Stimulated activated CD4-positive, alpha-beta T cell treated with anti-CD3 and anti-CD28 coated beads, TNF-alpha, amount 100 ng/mL, for 24 hours (primary cell): ENCODE data around the gene RPS4Y1.

Experiments used
- DNase-seq, 3 experiments: peaks; one replicate each; pipeline ENCODE4 v3.0.0-alpha.2; 2020; ENCODE audit warnings: low read depth in 3 of 3

The RPS4Y1 gene

DNA sequence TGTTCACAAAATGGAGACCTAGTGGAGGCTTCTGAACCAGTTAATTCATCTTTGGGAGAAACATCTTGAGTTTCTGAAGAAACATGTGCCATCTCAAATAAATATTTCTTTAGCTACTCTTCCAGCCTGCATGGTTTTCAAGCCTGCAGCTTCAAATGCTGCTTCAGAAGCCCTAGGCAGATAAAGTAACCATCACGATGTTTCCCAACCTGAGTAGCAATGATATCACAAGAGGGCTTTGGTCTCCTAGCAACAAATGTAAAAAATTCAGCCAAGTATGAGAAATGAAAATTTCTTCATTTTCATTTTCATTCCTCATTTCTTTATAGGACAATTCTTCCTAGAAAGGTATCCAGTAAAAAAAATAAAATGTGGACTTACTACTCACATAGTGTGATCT lies 42.2 kb downstream of the RPS4Y1 start:
- DNase-seq = no peak

GRCh38 chrY:2885880-2886279 lies 44.5 kb downstream of the RPS4Y1 start:
- DNase-seq = no peak

DNA sequence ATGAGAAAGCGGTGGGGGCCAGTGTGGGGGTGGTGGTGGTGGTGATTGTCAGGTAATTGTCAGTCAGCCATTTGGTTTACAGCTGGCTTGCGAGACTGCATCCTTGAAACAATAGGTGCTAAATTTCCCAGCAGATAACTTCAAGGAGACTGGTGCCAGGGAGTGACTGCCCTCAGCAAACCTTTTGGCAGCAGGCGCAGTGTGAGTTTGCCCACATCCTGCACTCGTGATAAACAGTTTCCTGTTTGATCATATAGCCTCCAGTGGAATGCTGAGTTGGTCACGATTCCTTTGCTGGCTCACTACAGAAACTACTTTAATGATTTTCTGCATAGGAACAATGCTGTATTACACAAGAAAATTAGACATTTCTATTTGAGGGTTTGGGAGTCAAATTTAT lies 46.0 kb downstream of the RPS4Y1 start:
- DNase-seq = peak in 1 of 3 experiments; percentile 15

- DNase-seq = peak in 1 of 3 experiments; percentile 4
Observed at GRCh38 chrY:2887955-2888354, 46.6 kb downstream of the RPS4Y1 start.

GRCh38 chrY:2893471-2893870 lies 52.1 kb downstream of the RPS4Y1 start:
- DNase-seq = no peak

DNA sequence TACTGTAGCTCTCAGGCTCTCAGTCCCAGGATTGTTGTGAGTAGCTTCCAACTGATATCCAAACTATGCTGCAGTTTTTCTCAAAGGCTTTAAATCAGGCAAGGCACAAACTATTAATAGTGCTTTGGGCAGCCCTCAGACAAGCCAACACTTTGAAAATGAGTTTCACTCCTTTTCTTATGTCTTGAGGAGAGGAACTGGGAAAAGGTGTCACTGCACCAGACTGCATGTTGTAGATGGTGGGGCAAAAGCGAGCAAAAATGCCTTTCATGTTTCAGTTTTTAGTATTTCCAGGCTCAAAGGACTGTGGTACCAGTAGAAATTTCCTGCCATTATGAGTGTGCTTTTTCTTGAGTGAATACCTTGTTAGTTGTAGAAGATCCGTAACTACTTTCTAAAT lies 54.6 kb downstream of the RPS4Y1 start:
- no peak for DNase-seq

- no peak for DNase-seq
Observed at GRCh38 chrY:2907356-2907755, 66.0 kb downstream of the RPS4Y1 start.

- peak in 1 of 3 experiments; percentile 1 for DNase-seq
Observed at GRCh38 chrY:2913066-2913815, 71.8 kb downstream of the RPS4Y1 start.
